Measurements from ENCODE around the gene RNF225. TPM values are rescaled to one million over a fixed set of nuclear protein-coding genes. Genes with fewer than 3 reads are reported as not detected.
"Not testable (repeated sequence)": the region's sequence is repeated elsewhere in the genome, so short reads cannot be mapped to it uniquely, and the experiment has no call there.

The RNF225 gene
- total and polyA plus RNA-seq, 4 experiments from 2014 or later = 0.47 TPM; not detected in 3

DNA sequence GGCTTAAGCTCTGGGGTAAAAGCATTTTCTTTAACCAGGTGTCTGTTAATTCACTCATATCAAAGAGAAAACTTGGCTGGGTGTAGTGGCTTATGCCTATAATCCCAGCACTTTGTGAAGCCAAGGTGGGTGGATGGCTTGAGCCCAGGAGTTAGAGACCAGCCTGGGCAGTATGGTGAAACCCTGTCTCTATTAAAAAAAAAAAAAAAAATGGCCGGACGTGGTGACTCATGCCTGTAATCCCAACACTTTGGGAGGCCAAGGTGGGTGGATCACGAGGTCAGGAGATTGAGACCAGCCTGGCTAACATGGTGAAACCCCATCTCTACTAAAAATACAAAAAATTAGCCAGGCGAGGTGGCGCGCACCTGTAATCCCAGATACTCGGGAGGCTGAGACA is 18.7 kb upstream of the RNF225 start:
- H3K4me1 Mint-ChIP-seq = peaks cover 10 to 21% (median 16%) of the 10 kb centered on the region in 4 donors
- H3K27me3 Mint-ChIP-seq; H3K27ac ChIP-seq (ENCODE audit: low read depth, low read length); POLR2A ChIA-PET (ENCODE audit: partially characterized antibody); H3K36me3 Mint-ChIP-seq; H3K9me3 Mint-ChIP-seq; CTCF ChIA-PET (ENCODE audit: partially characterized antibody); H3K27me3 ChIP-seq (ENCODE audit: insufficient read depth, low read length); H3K36me3 ChIP-seq (ENCODE audit: insufficient read depth, low read length); H3K27ac Mint-ChIP-seq; intact Hi-C loops (cut with micrococcal nuclease); H3K4me3 Mint-ChIP-seq; DNase-seq; H3K9me3 ChIP-seq (ENCODE audit: control insufficient read depth in 1 of 2, low read length in 2 of 2); H3K4me3 ChIP-seq (ENCODE audit: low read length in 2 of 2): not testable (repeated sequence)
- peaks cover 12% of the 10 kb centered on the region for H3K4me1 ChIP-seq (ENCODE audit: insufficient read depth, low read length)

DNA sequence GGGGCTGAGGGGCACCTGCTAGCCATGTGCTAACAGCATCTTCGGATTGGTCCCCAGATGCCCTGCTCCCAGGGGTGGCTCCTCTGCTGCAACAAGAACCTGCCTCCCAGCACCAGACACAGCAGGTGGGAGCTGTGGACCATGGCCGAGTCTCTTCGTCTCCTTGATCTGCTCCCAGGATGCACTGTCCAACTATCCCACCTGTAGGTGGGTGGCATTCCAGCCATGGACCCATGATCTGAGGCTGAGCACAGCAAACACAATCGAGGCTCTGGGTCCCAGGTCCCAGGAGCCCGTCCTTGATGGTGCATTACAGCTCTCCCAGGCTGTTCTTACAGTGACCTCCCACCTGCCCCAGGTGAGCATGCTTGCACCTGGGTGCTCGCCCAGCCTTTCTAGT is 16.2 kb upstream of the RNF225 start:
- peaks cover 15 to 32% (median 21%) of the 10 kb centered on the region in 4 donors for H3K4me1 Mint-ChIP-seq
- POLR2A ChIA-PET (ENCODE audit: partially characterized antibody) = interaction anchor here (0.9 to 3.6 kb wide), 4 partner anchors 16 to 61 kb away, joined by 3 to 44 read pairs (median 4); partner anchors contain the start of genes ZNF132 and ZNF497

DNA sequence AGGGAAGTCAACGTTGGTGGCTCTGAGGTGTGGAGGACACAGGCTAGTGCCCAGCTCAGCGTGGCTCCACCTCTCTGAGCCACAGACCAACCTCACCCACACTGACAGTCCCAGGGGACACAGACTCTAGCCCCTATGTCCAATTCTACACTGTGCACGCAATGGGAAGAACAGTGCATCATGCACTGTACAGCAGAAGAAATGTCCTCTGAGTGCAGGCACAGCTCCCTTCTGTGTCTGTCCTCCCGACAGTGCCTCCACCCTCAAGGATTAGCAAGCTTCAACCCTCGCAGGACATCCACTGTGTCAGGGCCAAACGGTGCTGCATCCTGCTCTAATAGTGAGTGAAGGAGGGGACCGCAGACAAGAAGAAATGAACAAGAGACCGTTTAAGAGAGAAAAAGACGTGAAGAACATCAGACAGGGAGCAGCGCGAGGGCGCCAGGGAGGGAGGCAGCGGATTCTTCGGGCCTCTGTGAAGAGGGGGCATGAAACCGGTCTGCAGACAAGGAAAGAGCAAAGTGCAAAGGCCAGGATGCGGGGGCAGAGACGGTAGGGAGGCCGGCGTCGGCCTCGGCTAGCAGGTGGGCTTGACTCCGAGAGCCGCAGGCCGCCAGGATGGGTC is 15.3 kb upstream of the RNF225 start:
- intact Hi-C loops (cut with micrococcal nuclease) = loop anchor here (2.0 to 10.0 kb wide), 2 partner anchors 101 to 155 kb away; partner anchors contain the start of genes ZNF544 and ZNF8
- Mint-ChIP-seq H3K36me3 (peaks cover 0 to 4% of the 10 kb centered on the region in 2 donors), H3K27me3 (no peaks in the 10 kb centered on the region), H3K9me3 (peaks cover 0 to 2% (median 0%) of the 10 kb centered on the region in 8 donors), H3K27ac (peak overlapping the region; percentile 84 to 98 (median 96)), H3K4me1 (peaks cover 15 to 35% (median 21%) of the 10 kb centered on the region in 4 donors), H3K4me3 (peak overlapping the region; percentile 91 to 97 (median 94))
- no peak for DNase-seq
- Histone ChIP-seq H3K27me3 (ENCODE audit: insufficient read depth, low read length) (no peaks in the 10 kb centered on the region), H3K36me3 (ENCODE audit: insufficient read depth, low read length) (no peaks in the 10 kb centered on the region), H3K27ac (ENCODE audit: low read depth, low read length) (peak overlapping the region; percentile 89), H3K9me3 (ENCODE audit: control insufficient read depth in 1 of 2, low read length in 2 of 2) (no peaks in the 10 kb centered on the region), H3K4me3 (ENCODE audit: low read length in 2 of 2) (peak overlapping the region; percentile 61 to 73), H3K4me1 (ENCODE audit: insufficient read depth, low read length) (peaks cover 20% of the 10 kb centered on the region)
- POLR2A ChIA-PET (ENCODE audit: partially characterized antibody) = interaction anchor here (0.8 to 3.6 kb wide), 6 partner anchors 15 to 60 kb away, joined by 3 to 44 read pairs (median 4); partner anchors contain the start of genes RNF225, ZNF132, ZNF497 and ZNF584
- CTCF ChIA-PET (ENCODE audit: partially characterized antibody) = no interaction called here

More for the DNA sequence above, 16.2 kb upstream of the RNF225 start:
- Histone ChIP-seq H3K4me1 (ENCODE audit: insufficient read depth, low read length) (peaks cover 20% of the 10 kb centered on the region), H3K36me3 (ENCODE audit: insufficient read depth, low read length) (no peaks in the 10 kb centered on the region), H3K9me3 (ENCODE audit: control insufficient read depth in 1 of 2, low read length in 2 of 2) (no peaks in the 10 kb centered on the region), H3K4me3 (ENCODE audit: low read length in 2 of 2) (no peak overlapping the region), H3K27me3 (ENCODE audit: insufficient read depth, low read length) (no peaks in the 10 kb centered on the region), H3K27ac (ENCODE audit: low read depth, low read length) (peak overlapping the region; percentile 89)
- H3K27ac Mint-ChIP-seq = peak overlapping the region; percentile 42 to 98 (median 96)
- H3K4me3 Mint-ChIP-seq = peak overlapping the region in 7 of 8 donors; percentile 91 to 97 (median 95)
- CTCF ChIA-PET (ENCODE audit: partially characterized antibody) = no interaction called here
- peaks cover 0 to 2% (median 0%) of the 10 kb centered on the region in 8 donors for H3K9me3 Mint-ChIP-seq
- H3K36me3 Mint-ChIP-seq = peaks cover 0 to 4% of the 10 kb centered on the region in 2 donors
- no peak for DNase-seq
- intact Hi-C loops (cut with micrococcal nuclease) = no loop called here
- H3K27me3 Mint-ChIP-seq = no peaks in the 10 kb centered on the region

DNA sequence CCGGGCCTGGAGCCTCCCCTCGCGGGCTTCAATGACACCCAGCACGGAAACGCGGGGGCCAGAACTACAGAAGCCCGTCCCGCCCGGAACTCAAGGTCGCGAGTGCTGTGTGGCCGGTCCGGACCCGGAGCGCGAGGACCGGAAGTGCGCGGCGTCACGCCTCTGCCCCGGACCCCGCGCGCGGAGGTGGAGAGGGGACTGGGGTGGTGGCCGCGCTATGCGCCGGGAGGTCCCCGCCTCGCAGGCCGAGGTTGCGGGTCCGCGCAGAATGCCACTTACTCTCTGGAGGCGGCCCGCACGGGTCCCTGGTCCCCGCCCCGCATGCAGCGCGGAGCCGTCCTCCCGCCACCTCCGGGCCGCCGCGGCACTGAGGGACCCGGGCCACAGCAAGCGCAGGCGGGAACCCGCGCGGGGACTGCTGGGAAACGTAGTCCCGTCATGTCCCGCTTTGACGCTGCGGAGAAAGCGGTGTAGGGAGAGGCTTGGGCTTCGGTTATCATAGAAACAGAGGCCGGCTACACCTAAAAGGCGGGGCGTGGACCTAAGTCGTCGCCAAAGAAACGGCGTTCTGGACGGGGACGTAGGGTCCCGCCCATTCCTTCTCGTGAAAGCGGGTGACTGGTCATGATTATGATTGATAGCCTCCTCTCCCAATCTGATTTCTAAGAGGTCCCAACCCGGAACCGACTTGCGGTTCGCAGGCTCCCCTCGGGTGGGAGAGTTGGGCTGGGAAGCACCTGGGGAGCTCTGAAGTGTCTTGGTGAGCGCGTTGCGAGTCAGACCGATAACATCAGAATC is 14.6 kb upstream of the RNF225 start, which contains the start of gene ZNF837:
ZNF837 (minus strand) TSS at position 369 of the 798 bp plus-strand sequence. CDS start 11,698 bp downstream, outside the sequence.
- intact Hi-C loops (cut with micrococcal nuclease) = loop anchor here (1.0 to 10.0 kb wide), 13 partner anchors 19 to 198 kb away; partner anchors contain the start of genes ERVK3-1, ZNF132, ZNF274 and ZNF324
- peaks cover 26% of the 10 kb centered on the region for H3K4me1 ChIP-seq (ENCODE audit: insufficient read depth, low read length)
- H3K4me3 ChIP-seq (ENCODE audit: low read length in 2 of 2) = peak within 1 kb of the TSS; percentile 61 to 85
- H3K36me3 ChIP-seq (ENCODE audit: insufficient read depth, low read length) = no peaks in the 10 kb centered on the region
- H3K27me3 ChIP-seq (ENCODE audit: insufficient read depth, low read length) = no peaks in the 10 kb centered on the region
- peak within 1 kb of the TSS; percentile 91 to 97 (median 95) for H3K4me3 Mint-ChIP-seq
- DNase-seq = peak; percentile 97 to 100 (median 99)
- H3K4me1 Mint-ChIP-seq = peaks cover 18 to 42% (median 26%) of the 10 kb centered on the region in 4 donors
- ChIA-PET CTCF (ENCODE audit: partially characterized antibody) (interaction anchor here (1.0 to 1.1 kb wide), 2 partner anchors 18 to 73 kb away, joined by 3 to 4 read pairs; partner anchors contain the start of gene ZNF497), POLR2A (ENCODE audit: partially characterized antibody) (interaction anchor here (0.9 to 3.6 kb wide), 9 partner anchors 11 to 163 kb away, joined by 3 to 44 read pairs (median 6); partner anchors contain the start of genes TRIM28, ZBTB45, ZNF324B and ZNF497)
- H3K27me3 Mint-ChIP-seq = no peaks in the 10 kb centered on the region
- peak within 1 kb of the TSS; percentile 89 for H3K27ac ChIP-seq (ENCODE audit: low read depth, low read length)
- no peaks in the 10 kb centered on the region for H3K9me3 ChIP-seq (ENCODE audit: control insufficient read depth in 1 of 2, low read length in 2 of 2)
- H3K36me3 Mint-ChIP-seq = peaks cover 0 to 4% of the 10 kb centered on the region in 2 donors
- peak within 1 kb of the TSS; percentile 84 to 98 (median 97) for H3K27ac Mint-ChIP-seq
- H3K9me3 Mint-ChIP-seq = peaks cover 0 to 2% (median 0%) of the 10 kb centered on the region in 8 donors

DNA sequence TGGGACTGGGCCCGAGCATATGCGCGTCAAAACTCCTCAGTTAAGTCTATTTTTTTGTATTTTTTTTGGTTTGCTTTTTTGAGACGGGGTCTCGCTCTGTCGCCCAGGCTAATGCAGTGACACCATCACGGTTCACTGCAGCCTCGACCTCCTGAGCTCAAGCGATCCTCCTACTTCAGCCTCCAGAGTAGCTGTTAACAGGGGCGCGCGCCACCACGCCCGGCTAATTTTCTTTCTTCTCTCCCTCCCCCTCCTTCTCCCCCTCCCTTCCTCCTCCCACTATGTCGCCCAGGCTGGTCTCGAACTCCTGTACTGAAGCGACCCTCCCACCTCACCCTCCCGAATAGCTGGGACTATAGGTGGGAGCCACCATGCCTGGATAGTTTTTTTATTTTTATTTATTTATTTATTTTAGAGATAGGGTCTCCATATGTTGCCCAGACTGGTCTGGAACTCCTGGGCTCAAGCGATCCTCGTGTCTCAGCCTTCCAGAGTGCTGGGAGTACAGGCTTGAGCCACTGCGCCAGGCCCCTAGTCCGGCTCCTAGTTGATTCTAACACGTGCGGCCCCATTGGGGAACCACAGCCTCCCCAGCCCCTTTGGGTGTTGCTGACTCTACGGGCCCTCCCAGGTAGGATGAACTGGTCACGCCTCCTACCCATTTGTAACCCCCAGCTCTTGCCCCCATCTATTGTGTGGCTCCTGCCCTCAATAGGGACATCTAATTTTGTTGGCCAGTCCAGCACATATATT is 13.8 kb upstream of the RNF225 start:
- Histone ChIP-seq H3K27ac (ENCODE audit: low read depth, low read length) (peak overlapping the region; percentile 89), H3K9me3 (ENCODE audit: control insufficient read depth in 1 of 2, low read length in 2 of 2) (no peaks in the 10 kb centered on the region), H3K27me3 (ENCODE audit: insufficient read depth, low read length) (no peaks in the 10 kb centered on the region), H3K36me3 (ENCODE audit: insufficient read depth, low read length) (no peaks in the 10 kb centered on the region), H3K4me1 (ENCODE audit: insufficient read depth, low read length) (peaks cover 32% of the 10 kb centered on the region), H3K4me3 (ENCODE audit: low read length in 2 of 2) (peak overlapping the region; percentile 61 to 85)
- peaks cover 0 to 4% of the 10 kb centered on the region in 2 donors for H3K36me3 Mint-ChIP-seq
- ChIA-PET POLR2A (ENCODE audit: partially characterized antibody) (interaction anchor here (0.6 to 3.6 kb wide), 12 partner anchors 8 to 162 kb away, joined by 3 to 44 read pairs (median 5); partner anchors contain the start of genes TRIM28, ZBTB45, ZNF324B and ZNF497), CTCF (ENCODE audit: partially characterized antibody) (interaction anchor here (1.0 to 1.1 kb wide), 2 partner anchors 19 to 74 kb away, joined by 3 to 4 read pairs; partner anchors contain the start of gene ZNF497)
- no peak for DNase-seq
- intact Hi-C loops (cut with micrococcal nuclease) = loop anchor here (1.0 to 10.0 kb wide), 13 partner anchors 19 to 198 kb away; partner anchors contain the start of genes ERVK3-1, ZNF132, ZNF274 and ZNF324
- peaks cover 0 to 2% (median 0%) of the 10 kb centered on the region in 8 donors for H3K9me3 Mint-ChIP-seq
- H3K27ac Mint-ChIP-seq = peak overlapping the region; percentile 84 to 98 (median 97)
- peak overlapping the region; percentile 91 to 97 (median 94) for H3K4me3 Mint-ChIP-seq
- no peaks in the 10 kb centered on the region for H3K27me3 Mint-ChIP-seq
- peaks cover 20 to 47% (median 30%) of the 10 kb centered on the region in 4 donors for H3K4me1 Mint-ChIP-seq

DNA sequence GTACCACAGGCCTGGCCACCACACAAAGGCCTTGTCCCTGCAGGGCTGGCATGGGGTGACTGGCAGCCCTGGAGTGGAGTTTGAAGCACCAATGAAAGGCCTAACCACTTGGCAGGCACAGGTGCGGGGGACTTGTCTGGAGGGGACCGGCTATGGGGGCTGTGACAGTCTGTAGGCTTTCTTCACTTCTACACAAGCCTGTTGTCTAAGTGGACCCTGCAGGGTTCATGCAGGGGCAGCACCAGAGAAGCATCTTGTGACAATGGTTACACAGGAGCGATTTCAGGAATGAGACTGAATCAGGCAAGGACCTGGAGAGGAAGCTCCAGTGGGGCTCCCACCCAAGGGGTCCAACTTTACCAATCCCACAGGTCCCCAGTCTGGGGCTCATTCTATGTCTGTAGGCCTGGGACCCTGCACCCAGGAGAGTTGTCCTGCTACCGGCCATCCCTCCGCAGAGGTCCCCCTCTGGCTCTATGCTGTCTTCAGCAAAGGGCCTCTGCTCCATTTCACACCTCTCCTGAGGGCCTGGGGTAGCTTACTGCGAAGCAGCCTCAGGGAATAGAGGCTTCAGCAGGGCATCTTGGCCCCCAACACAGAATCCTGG is 12.4 kb upstream of the RNF225 start:
- intact Hi-C loops (cut with micrococcal nuclease) = loop anchor here (10.0 kb wide), 1 partner anchor 158 kb away; the partner anchor contains the start of gene ZNF544
- peaks cover under 1% of the 10 kb centered on the region for H3K36me3 ChIP-seq (ENCODE audit: insufficient read depth, low read length)
- peak overlapping the region in 4 of 7 donors; percentile 4 to 77 (median 66) for H3K27ac Mint-ChIP-seq
- H3K4me3 Mint-ChIP-seq = peak overlapping the region in 6 of 8 donors; percentile 26 to 61 (median 36)
- POLR2A ChIA-PET (ENCODE audit: partially characterized antibody) = interaction anchor here (1.5 kb wide), 1 partner anchor 10 kb away, joined by 3 read pairs; no protein-coding TSS in a partner anchor
- no peak overlapping the region for H3K4me3 ChIP-seq (ENCODE audit: low read length in 2 of 2)
- H3K9me3 ChIP-seq (ENCODE audit: control insufficient read depth in 1 of 2, low read length in 2 of 2) = no peaks in the 10 kb centered on the region
- H3K4me1 Mint-ChIP-seq = peaks cover 26 to 61% (median 39%) of the 10 kb centered on the region in 4 donors
- no peaks in the 10 kb centered on the region for H3K27me3 ChIP-seq (ENCODE audit: insufficient read depth, low read length)
- peaks cover 39% of the 10 kb centered on the region for H3K4me1 ChIP-seq (ENCODE audit: insufficient read depth, low read length)
- CTCF ChIA-PET (ENCODE audit: partially characterized antibody) = no interaction called here
- no peaks in the 10 kb centered on the region for H3K27me3 Mint-ChIP-seq
- no peak for DNase-seq
- H3K9me3 Mint-ChIP-seq = peaks cover 0 to 2% (median 0%) of the 10 kb centered on the region in 8 donors
- peaks cover 3 to 16% of the 10 kb centered on the region in 2 donors for H3K36me3 Mint-ChIP-seq
- no peak overlapping the region for H3K27ac ChIP-seq (ENCODE audit: low read depth, low read length)

All from CD4-positive, alpha-beta memory T cell (primary cell).